Measurements from ENCODE around the gene TEX29.

DNA sequence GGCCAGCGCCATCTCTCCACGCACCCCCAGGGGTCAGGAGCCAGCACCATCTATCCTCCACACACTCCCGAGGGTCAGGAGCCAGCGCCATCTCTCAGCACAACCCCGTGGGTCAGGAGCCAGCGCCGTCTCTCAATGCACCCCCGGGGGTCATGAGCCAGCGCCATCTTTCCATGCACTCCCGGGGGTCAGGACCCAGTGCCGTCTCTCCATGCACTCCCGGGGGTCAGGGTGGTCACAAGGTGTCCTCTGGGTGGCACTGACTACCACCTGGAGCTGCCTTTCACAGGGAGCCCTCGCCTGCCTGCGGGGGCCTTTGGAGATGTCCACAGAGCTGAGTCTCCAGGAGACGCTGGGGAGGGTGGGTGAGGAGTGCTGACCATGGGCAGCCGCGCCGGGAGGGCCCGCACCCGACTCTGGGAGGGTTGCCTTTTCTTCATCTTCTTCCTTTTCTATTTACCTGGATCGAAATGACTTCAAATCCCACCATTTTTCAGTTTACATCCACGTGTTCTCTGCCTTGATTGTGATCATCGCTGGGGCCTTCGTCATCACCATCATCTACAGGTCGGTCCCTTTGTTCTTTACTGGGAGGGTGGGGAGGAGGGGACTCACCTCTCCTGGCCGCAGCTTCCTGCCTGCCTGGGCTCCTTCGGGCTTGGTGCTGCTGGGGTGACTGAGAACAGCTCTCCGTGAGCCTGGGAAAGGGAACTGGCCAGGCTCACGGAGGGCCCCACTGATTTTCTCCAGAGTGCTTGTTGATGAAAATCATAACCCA is 19.1 kb downstream of the TEX29 start:
- TF ChIP-seq, protein P1, sequence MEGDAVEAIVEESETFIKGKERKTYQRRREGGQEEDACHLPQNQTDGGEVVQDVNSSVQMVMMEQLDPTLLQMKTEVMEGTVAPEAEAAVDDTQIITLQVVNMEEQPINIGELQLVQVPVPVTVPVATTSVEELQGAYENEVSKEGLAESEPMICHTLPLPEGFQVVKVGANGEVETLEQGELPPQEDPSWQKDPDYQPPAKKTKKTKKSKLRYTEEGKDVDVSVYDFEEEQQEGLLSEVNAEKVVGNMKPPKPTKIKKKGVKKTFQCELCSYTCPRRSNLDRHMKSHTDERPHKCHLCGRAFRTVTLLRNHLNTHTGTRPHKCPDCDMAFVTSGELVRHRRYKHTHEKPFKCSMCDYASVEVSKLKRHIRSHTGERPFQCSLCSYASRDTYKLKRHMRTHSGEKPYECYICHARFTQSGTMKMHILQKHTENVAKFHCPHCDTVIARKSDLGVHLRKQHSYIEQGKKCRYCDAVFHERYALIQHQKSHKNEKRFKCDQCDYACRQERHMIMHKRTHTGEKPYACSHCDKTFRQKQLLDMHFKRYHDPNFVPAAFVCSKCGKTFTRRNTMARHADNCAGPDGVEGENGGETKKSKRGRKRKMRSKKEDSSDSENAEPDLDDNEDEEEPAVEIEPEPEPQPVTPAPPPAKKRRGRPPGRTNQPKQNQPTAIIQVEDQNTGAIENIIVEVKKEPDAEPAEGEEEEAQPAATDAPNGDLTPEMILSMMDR (conservative IDR thresholded peaks at IDR 0.05; ENCODE audit: low read length), result no peak
- no peak for TF ChIP-seq EZH2phosphoT487 (IDR thresholded peaks at IDR 0.05; ENCODE audit: borderline replicate concordance)
